Endothelial cell of hepatic sinusoid (primary cell): Measurements from ENCODE around the gene G6PC3.
"Not testable (repeated sequence)": the region's sequence is repeated elsewhere in the genome, so short reads cannot be mapped to it uniquely, and the experiment has no call there.

Experiments used
- in situ Hi-C: cut with HindIII; loops from 2 replicates; pipeline ENCODE4 v1.10.0; 2017; ENCODE audit warnings: low sequenced_read_pairs

G6PC3 gene

DNA sequence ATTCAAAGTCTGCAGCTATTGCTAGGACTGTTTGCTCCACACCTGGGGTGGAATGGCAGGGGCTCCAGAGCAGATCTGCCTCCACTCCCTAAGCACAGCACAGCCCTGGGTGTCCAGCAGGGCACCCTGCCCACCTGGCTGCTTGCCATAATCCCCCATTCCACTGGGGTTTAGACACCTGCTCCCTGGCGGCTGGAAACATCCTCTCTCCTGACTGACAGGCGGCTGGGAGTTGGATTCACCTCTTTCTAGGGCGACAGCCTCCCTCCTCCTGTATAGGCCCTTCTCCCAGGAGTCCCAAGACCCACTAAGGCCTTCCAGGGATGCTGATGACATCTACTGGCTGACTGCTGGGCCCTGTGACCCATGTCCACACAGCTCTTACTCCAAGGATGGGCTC lies 34.9 kb downstream of the G6PC3 start:
- in situ Hi-C loops, result no loop called here

DNA sequence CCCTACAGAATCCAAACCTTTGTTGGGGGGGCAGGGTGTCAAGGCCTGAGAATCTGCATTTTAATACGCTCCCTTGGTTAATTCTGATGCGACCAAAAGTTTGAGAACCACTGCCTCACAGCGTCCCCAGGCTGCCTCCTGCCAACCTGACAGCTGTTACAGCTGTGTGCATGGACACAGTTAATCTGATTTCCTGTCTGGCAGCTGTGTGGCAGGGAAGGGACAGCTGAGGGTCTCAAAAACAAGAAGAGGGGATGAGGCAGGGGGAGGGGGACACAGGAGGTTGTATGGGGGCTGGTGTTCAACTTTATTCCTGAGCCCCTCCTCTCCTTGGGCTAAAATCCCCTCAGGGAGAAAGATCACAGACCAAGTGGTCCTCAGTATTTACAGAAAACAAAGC lies 35.4 kb downstream of the G6PC3 start:
- in situ Hi-C loops, result no loop called here

DNA sequence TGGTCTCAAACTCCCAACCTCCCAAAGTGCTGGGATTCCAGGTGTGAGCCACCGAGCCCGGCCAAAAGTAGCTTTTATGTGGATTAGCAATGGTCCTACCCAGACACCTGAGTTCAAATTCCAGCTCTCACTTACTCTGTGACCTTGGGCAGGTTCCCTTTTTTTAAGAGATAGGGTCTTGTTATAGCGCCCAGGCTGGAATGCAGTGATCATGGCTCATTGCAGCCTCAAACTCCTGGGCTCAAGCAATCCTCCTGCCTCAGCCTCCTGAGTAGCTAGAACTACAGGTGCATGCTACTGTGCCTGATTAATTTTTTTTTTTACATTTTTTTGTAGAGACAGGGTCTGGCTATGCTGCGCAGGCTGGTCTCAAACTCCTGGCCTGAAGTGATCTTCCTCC lies 36.3 kb downstream of the G6PC3 start:
- in situ Hi-C loops, result no loop called here

DNA sequence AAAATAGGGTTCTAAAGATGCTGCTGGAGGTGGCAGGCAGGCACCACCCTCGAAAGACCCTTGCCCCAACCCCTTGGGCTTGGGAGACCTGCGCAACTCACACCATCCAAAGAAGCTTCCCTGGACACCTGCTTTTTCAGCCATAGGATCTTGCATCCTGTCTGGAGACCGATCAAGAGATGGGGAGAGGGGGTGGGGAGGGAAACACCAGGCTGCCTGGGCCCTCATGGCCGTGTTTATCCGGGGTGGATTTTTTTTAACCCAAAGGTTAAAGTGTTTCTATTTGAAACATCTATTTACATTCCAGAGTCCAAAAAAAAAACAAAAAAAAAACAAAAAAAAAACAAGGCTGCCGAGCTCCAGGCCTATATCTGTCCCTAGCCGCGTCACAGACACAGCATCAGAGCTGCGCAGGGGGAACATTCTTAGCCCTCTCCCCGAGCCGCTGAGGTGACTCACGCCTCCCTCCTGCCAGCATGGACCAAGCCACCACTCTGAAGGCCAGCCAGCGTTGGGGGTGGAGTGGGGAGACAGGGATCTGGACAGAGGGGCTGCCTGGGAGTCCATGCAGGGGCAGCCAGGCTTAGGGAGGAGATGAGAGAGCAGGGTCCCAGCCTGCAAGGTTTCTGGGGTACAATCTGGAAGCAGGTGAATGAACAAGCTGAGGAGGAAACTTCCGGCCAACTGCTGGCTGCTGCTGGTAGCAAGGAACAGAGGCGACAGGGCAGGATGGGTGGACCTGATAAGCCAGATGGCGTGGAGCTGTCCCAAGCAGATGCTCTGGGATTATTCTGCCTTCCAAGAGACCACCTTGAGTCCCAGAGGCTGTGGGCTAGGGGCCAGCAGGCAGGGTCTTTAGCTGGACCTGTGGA lies 38.1 kb downstream of the G6PC3 start:
- in situ Hi-C loops, result no loop called here

DNA sequence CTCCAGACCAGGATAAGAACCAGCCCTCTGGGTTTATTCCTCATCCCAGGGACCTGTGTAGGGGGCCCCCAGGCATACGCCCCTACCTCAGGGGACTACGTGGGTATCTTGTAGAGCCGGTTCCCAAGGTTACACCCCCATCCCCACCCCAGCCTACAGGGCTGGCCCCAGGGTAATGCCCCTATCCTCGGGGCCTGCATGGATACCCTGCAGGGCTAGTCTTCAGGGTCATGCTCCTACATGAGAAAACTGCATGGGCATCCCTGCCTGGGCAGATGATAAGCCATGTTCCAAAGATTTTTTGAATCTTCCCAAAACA lies 38.7 kb downstream of the G6PC3 start:
- in situ Hi-C loops, result no loop called here

DNA sequence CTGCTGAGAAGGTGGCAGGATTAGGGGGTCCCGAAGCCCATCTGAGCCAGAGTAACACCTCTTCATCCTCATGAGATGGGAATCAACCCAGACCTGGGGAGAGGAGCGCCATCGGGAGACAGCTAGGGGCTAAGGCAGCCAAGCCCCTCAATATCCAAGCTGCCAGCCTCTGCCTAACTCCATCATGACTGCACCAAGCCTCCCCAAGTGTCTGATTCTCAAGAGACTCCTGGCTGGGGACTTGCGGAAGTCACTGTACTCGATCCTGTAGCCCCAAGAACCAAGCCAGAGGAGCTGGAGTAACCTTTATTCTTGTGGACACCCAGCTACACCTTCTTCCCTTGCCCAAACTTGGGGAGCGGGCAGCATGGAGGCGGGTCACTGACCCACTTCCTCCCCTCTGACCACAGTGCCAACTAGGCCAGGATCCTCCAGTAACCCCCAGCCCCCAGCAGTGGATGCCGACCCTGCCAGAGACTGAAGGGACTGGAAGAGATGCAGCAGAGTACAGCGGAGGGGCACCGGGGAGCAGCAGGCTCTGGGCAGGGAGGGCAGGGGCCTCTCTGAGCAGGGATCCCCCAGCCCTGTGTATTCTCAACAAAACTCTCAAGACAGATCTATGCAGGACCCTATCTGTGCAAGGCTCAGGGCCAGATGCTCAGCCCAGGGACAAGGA lies 39.6 kb downstream of the G6PC3 start:
- in situ Hi-C loops, result no loop called here

DNA sequence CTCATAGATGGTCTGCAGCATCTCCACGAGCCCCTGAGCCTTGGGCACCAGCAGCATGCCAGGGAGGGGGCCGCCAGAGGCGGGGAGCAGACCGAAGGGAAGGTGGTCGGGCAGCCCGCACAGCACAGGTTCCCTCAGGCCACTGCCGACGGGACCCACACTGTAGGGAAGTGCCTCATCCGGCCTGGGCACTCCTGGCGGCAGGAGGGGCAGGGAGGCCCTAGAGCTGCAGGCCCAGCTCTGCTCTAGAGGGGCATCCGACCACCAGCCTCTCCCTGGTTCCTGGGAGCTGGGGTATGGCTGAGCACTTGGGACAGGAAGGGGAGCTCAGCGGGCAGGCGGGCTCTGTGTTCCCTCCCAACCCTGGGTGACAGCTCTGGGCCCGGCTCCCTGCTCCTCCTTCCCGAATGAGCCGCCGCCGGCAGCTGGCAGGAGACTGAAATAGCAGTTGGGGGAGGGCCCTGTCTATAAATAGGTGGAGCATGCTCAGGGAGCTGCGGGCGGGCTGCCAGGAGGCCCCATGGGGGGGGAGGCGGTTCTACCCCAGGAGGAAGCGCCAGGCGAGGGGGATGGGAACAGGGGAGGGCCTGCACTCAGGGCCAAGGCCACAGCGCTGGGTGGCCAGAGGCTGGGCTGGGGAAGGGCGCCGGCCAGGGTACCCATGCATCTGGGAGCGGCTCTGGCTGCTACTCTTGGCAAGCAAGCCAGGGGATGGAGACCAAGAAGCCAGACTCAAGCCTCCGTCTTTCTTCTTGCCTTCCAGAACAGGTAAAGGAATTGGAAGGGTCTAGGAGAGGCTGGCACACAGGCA lies 40.5 kb downstream of the G6PC3 start:
- in situ Hi-C loops, result no loop called here

DNA sequence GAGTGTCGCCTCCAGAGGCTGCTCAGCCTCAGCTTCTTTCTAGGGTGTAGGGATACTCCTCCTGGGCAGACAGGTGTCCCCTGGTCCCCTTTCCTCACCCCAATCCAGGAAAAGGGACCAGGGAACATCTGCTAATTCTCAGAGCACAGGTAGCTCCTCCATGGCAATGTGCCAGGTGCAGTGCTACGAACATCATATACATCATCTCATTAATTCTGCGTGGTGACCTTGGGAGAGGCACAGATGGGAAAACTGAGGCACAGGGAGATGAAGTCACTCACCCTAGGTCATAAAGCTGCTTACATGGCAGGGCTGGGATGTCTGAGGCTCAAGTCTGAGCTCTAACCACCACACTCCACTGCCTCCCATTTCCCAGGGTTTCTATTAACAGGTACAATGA lies 41.2 kb downstream of the G6PC3 start:
- in situ Hi-C loops, result no loop called here

DNA sequence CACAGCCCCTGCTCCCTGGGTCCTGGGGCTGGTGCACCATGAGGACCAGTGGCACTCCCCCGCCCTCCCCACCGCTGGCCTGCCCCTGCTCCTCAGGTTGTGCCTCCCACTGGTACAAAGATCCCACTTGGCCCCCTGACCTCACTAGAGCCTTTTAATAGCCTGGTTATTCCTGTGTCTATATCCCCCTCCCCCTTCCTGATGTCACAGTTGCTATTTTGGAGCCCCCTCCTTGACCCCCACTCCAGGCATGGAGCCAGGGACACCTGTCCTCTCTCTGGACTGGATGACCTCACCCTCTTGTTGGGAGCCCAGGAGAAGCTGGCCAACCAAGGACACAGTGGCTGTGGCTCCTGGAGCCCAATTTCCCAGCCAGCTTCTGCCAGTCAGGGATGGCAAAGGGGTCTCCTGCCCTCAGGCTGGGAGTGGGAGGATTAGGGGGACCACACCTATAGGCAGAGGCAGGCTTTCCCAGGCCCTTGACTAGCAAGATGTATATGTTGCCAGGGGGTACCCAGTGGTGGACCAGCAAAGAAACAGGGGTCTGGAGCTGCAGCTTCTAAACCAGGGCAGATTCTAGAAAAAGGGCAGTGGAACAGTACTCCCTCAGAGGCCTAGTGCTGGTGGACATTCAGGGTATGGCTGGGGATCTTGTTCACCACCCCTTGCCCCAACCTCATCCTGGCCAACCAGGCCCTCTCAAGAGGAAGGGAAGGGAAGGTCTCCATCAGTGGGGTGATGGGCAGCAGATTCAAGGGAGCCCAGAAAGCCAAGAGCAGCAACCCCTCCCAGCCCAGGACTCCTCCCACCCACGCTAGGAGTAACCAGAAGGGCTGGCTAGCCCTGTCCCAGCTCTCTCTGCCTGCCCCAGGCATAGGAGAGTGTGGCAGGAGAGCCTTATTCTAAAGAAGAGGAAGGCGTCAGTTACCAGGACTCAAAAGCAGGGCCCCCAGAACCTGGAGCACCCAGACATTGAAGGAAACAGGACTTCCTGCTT lies 42.0 kb downstream of the G6PC3 start:
- in situ Hi-C loops, result no loop called here

DNA sequence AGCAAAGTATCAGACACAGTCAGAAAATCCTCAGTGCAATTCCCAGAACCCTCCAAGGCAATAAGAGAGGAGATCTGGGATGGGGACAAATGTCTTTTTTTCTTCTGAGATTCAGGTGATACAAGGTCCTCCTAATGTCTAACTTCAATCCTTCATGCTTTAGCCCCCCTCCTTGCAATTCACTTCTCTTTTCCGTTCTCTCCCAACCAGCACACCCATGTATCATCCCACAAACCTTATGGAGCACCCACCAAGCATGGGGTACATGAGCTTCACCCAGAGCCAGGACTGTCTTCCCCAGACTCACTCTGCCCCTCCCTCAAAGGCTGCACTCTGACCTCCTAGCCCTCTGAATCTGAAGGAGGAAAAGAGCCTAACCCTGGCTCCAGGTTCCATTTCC lies 42.8 kb downstream of the G6PC3 start:
- in situ Hi-C loops, result no loop called here

DNA sequence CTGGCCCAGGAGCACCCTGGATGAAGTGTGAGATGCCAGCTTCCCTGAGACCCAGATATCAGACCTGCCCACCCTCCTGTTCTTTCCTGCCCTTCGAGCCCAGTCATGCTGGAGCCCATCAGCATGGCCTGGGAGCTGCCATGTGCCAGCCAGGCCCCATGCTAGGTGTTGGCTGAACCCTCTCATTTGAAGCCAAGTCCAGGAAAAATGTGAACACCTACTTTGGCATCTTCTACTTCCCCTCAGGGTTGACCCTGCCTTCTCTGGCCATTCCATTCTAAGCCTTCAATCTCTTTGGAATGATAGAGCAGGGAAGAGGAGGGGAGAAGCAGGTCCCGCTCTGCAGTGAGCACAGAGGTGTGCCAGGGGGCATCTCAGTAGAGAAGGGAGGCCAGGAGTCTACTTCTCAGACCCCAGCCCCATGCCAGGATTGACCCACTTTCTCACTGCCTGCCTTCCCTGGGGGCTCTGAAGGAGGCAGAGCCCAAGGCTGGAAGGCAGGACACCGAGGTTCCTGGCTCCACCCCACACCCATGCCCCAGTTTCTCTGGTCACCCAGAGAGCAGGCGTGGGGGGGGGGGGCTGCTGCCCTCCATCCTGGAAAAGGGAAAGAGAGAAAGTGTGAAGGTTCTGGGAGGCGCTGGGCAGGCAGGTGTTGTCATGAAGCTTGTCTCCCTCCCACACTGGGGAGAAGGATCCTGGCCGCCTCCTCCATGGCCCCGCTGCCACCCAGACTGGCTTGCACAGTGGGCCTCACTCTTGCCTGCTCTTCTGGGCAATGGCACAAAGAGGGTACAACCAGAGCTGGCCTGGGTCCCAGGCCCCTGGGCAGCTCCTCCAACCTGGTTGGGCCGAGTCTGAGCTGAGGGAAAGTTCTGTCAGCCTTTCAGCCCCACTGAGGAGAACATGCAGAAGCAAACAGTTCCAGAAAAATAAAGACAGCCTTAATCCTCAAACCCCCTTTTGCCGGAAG lies 43.6 kb downstream of the G6PC3 start:
- in situ Hi-C loops, result no loop called here

DNA sequence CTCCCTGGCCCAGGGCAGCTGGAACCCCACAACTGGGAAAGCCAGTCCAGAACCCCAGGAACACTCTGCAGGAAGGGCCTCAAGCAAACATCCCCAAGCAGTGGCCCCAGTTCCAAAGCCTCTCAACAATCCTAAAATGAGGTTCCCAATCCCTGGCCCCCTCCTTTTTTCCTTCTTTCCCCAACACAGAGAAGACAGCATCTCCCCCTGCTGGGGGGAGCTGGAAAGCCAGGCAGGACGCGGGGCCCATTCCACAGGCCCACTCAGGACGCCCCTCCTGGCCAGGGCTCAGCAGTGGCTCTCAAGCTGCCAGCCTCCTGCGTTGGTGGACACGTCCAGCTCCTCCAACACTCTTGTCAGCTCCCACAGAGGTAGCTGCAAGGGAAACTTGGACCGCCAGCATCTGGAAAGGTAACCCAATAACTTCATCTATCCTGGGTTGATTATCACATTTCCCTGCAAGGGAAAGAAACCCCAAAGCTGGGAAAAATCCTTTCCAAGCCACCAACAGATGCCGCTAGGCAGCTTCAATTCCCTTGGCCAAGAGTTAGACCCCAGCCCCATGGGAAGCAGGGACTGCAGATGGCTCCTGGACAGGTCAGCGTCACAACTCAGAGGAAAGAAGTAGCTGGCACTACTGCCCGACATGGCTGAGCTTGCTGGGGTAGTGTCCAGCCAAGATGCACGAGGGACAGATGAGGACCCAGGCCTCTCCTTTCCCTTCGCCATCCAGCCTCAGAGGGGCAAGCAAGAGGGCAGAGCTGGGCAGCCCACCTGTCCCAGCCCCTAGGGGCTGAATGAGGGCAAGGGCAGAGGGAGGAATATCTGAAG lies 45.3 kb downstream of the G6PC3 start:
- in situ Hi-C loops, result no loop called here

DNA sequence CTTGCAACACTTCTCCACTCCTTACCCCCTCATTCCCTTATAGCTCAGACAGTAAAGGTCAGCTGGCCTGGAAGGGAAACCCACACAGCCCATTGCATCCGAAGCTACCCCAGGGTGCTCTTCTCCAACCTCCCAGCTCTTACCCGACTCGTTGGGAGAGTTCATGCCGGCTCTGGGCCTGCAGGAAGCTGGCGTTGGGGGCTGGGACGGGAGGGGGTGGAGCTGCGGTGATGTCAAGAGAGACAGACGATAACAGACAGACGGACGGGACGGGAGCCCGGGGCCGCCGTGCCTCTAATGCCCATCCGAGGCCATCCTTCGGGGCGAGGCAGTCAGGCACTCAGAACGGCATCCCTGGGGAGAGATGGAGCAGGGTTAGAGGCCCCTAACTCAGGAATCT lies 46.8 kb downstream of the G6PC3 start:
- in situ Hi-C loops, result no loop called here

DNA sequence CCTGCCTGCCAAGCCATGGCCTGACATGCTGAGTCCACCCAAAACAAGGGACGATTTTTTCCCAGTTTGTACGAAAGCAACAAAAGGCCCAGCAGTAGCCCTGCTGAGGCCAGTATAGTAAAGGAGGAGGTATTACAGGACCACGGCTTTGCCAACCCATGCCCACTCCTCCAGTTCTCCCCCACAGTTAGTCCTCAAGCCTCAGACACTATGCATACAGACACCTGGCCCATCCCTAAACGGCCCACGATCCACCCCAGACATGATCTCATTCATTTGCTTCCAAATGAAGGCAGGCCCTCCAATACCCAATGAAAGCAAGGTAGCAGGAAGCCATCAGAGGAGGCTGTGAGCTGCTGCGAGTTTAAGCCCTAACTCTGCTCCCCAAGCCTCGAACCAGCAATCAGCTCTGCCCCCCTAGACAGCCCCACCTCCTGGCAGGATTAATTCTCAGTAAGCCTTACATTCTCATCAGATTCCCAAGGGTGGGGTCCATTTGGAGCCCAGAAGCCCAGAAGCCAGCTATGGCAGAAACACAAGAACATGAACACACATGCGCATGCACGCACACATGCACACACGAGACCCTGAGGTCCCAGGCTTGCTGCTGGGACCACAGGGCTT lies 48.0 kb downstream of the G6PC3 start:
- in situ Hi-C loops, result no loop called here

DNA sequence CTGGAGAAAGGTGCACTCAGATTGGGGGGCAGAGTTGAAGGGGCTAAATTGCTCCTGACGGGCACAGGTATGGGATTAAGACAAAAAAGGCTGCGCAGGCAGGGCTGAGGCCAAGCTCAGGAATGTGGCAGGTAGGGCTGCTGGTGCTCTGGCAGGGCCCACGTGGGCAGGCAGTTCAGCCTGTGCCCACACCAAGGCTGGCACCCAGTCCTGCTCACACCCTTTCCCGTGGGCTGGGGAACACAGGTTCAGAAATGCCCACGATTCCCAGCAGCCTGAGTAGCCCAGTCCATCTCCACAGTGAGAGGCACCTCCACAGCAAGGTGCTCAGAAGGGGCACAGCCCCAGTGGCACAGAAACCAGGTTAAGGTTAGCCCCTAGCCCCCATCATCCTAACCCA lies 48.5 kb downstream of the G6PC3 start:
- in situ Hi-C loops, result no loop called here

DNA sequence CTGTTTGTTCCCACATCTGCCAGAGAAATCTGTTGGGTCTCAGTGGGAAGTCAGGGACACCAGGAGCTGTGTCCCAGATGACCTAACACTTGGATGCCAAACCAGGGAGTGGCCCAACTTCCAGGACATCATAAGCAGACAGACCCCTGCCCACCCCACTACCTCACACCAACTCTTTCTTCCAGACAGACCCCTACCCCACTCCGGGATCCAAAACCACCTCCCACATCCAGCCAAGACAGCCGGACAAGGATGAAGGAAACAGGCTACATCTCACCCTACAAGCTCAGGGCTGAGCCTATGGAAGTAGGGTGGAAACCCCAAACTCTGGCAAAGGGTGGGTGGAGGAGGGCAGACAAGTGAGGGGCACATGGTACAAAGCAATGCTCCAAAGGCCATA lies 49.3 kb downstream of the G6PC3 start:
- in situ Hi-C loops, result no loop called here

DNA sequence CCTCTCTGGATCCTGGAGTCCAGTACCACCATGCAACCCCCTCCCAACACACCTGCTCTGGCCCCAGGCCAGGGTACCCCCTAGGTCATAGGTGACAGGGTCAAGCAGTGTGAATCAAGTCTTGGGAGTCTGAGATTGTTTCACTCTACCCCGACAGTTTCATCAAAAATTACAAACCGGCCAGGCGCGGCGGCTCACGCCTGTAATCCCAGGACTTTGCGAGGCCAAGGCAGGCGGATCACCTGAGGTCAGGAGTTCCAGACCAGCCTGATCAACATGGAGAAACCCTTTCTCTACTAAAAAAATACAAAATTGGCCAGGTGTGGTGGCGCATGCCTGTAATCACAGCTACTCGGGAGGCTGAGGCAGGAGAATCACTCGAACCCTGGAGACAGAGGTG lies 49.7 kb downstream of the G6PC3 start:
- in situ Hi-C loops, result not testable (repeated sequence)
